GM19463 (cell line): ENCODE measurements around the gene ENPEP.
"Not testable (repeated sequence)": the region's sequence is repeated elsewhere in the genome, so short reads cannot be mapped to it uniquely, and the experiment has no call there.

Experiments
- ATAC-seq: cut with Tn5 transposase; IDR thresholded peaks from one replicate; pipeline ENCODE4 v1.9.1; 2021; ENCODE audit warnings: mild to moderate bottlenecking, moderate library complexity; ENCODE audit not compliant: unreplicated experiment

The ENPEP gene

DNA sequence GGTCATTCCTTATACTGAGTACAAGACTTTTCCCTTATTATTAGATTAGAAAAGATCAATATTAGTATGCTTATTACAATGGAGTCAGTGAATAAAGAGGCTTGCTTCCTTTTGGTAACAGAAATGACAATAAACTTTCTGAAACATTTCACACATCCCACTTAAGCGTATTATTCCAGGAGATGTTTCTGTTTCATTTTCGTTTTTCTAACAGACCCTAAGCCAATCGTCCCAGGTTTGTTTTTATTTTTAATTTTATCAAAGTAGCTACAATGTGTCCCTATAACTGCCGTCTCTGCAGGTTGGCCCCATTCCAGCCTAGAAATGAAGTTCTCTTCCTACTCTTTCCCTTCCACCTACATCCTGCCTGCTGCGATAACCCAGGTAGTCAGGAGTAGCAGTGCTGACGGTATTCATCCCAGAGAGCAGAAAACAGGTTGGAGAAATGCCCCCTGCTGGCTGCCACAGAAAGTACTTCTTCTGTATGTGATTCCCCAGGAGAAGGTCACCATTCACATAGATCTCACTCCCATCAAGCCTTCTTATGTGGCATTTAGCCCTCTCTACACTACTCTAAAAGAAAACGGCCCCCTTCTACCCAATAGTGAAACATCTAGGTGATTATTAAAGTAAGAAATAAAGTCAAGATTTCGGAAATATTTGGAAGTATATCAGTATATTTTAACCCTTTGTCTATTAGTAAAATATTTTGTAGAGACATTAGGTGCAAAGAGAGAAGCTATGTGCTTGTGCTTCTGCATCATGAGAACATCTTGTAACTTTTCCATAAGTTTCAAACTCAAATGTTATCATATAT is 40.4 kb downstream of the ENPEP start:
- peak; percentile 93 for ATAC-seq

GRCh38 chr4:110518889-110519490 is 43.0 kb downstream of the ENPEP start:
- no peak for ATAC-seq

DNA sequence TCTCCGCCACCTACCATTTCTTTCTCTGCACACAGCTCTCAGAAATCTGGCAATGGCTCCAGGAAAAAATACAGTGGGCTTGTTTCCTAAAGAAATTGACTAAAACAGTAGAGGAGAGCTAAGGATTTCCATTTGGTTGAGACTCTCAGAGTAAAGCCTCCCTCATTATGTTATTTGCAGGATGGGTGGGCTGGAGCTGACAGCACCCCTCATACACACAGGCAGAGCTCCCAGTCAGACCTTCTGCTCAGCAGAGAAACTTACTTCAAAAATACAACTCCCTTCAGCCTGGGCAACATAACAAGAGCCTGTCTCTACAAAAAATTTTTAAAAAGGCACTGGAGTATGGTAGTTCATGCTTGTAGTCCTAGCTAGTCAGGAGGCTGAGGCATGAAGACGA is 44.9 kb downstream of the ENPEP start:
- ATAC-seq: no peak

DNA sequence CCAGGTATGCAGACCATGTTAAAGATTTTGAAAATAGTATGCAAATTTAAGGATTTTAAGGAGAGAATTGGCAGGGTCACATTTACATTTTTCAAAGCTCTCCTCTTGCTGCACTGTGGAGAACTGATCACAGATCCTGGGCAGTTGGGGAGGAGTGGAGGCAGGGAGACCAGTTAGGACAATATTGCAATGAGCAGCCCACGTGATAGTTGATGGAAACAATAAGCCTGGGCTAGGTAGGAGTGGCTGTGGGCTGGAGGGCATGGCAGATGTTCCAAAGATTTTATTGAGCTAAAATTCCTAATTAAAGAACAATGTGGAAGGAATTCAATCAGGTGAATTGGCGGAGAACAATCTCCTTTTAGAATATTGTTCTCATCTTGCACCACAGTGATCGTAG is 50.6 kb downstream of the ENPEP start:
- no peak for ATAC-seq

DNA sequence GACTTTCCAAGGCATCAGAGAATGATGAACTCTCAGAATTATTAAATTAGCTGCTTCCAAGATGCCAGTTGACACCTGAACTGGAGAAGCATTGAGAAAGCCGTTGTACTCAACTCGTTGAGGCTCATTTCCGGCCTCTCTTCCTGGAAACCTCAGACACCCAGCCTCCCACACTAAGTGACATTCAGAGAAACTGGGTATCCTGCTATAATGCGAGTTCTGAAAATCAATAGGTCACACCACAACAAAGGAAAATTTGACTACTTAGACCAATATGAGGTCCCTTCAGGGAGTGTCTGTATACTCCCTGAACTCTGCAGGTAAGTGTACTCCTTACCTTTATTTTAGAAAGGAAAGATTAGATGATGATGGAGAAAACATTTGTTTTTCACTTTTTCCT is 51.2 kb downstream of the ENPEP start:
- no peak for ATAC-seq

- ATAC-seq: no peak
These were observed 57.1 kb downstream of the ENPEP start for GRCh38 chr4:110532901-110533589.

DNA sequence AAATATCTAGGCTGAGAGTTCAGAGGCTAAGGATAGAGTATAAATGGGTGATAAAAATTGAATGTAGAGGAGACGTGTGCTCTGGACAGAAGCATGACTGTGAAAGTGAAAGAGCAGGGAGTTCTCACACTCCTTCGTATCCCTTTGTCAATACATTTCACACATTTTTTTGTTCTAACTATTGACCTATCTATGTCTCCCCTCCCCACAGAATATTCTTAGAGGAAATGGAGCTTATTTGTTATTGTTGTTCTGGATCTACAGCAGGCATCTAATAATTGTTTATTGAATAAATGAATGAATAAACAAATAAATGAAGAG is 57.6 kb downstream of the ENPEP start:
- ATAC-seq: no peak

GRCh38 chr4:110533940-110534339 is 58.0 kb downstream of the ENPEP start:
- ATAC-seq: no peak

GRCh38 chr4:110540581-110540980 is 64.6 kb downstream of the ENPEP start:
- ATAC-seq: no peak

GRCh38 chr4:110540982-110541451 is 65.1 kb downstream of the ENPEP start:
- ATAC-seq: no peak

DNA sequence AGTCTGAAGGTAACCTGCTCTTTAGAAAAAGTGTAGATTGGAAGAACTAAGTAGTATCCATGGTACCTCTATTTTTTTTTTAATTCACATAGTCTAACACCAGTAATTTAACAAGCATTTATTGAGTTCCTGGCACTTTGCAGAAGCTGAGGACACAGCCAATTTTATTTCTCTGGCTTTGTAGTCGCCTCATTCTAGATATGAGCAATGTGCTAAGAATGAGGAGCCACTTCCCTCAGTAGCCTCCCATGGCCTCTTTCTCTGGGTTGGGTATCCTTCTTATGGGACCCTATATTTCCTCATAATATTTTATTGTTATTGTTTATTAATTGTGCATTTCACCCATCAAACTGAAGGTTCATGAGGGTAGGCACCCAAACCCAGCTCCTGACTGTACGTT is 67.6 kb downstream of the ENPEP start:
- no peak for ATAC-seq

DNA sequence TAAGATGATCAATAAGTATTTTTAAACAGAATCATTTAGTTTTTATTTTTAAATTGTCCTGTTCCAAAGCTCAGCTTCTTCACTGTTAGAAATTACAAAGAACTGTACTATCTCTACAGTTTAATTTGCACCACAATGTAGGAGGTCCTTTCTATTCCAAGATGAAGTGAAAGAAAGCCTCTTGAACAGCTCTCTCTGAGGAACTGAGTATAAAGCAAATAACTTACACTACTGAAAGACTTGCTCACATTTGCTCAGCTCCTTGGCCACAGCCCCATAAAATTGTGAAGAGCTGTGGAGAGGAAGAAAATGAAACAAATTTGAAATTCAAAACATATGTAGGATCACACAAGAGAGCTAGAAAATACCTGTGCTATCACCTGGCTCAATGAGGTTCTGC is 68.6 kb downstream of the ENPEP start:
- no peak for ATAC-seq

- ATAC-seq: no peak
These were observed 74.3 kb downstream of the ENPEP start for GRCh38 chr4:110550260-110550659.

GRCh38 chr4:110553197-110553596 is 77.2 kb downstream of the ENPEP start:
- ATAC-seq: no peak

DNA sequence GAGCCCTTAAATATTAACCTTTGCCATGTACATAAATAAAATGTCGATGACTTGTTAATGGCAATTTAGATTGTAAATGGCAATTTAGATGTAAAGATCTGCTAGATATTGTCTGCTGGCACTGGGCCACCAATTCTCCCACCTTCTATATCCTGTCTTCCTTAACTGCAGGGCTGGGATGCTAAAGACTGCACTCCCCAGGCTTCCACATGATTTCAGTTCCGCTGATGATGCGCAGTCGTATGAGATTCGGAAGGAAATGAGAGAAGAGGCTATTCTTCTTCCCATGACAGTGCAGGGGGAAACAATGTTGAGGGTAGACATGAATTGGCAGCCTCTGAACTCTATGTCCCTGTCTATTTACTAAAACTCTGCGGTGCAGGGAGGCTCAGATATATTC is 91.3 kb downstream of the ENPEP start:
- no peak for ATAC-seq

DNA sequence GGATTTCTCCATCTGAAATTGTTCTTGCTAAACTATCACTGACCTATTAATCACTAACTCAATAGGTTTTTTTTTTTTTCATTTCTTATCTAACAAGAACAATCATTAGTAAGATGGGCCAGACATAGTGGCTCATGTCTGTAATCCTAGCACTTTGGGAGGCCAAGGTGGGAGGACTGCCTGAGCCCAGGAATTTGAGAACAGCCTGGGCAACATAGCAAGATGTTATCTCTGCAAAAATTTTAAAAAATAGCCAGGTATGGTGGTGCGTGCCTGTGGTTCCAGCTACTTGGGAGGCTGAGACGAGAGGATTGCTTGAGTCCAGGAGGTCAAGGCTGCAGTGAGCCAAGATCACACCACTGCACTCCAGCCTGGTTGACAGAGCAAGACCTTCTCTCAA is 100.7 kb downstream of the ENPEP start:
- ATAC-seq: not testable (repeated sequence)

DNA sequence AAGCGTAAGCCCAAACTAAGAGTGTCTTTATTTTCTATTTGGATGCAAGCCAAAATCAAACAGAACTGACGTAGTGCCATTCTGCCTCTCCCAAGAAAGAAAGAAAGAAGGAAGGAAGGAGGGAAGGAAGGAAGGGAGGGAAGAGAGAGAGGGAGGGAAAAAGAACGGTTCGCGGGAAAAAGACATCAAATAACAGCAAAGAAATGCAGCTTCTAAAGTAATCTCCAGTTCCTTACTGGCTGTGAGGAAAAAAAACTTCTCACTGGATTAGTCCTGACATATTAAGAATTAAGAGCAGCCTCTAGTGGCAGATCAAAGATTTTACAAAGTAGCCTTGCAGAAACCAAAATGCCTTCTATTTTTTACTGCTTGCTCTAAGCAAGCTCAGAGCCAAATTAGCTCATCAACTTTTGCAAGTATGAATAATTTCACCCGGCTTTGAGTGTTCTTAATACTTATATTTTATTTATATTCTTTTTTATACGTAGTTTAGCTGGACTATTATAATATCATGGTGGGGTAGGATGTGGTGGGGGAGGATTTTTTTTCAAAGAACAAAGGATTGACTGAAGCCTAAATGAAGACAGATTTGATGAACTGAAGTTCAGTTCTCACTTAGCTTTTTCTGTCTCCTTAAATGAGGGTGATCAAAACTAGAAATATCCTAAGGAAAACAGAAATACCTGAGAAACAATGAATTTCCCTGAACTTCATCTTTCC is 110.3 kb downstream of the ENPEP start:
- ATAC-seq: no peak

DNA sequence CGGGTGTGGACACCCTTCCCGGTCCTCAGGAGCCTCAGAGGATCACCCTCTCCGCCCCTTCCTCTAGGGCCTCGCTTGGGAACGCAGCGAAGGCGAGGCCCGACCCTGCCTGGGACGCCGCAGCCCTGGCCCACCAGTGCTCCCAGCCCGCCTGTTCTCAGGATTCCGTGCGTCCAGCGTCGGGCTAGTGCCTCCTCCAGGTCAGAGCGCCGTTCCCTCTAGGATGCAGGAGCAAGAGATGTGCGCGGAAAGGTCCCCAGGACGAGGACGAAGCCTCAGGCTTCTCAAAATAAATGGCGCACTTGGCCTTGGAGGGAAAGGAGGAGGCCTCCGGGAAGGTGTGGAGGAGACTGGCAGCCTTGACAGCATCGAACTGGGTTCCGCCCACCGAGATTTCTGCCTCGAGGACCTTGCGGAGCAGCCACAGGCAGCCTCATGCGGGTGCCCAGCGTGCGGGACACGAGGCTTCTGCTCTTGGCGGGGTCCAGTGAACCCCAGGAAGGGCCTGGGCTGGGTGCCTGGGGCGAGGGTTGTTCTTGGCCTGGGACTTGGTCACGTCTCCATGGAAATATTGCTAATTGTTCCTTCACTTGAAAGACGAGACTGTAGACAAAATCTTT is 111.8 kb downstream of the ENPEP start:
- no peak for ATAC-seq

GRCh38 chr4:110589297-110589696 is 113.3 kb downstream of the ENPEP start:
- no peak for ATAC-seq

DNA sequence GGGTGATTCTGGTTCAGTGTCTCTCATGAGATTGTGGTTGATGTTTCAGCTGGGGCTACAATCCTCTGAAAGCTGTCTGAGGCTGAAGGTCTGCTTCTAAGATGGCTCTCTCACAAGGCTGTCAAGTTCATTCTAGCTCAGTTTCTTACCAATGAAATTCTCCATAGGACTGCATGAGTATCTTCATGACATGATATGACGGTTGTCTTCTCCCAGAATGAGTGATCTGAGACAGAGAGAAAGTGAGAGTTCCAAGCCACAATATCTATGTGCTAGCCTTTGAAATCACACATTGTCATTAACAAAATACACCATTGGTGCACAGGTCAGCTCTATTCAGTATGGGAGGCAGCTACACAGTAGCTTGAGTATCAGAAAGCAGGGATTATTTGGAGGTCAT is 119.6 kb downstream of the ENPEP start:
- ATAC-seq: no peak

DNA sequence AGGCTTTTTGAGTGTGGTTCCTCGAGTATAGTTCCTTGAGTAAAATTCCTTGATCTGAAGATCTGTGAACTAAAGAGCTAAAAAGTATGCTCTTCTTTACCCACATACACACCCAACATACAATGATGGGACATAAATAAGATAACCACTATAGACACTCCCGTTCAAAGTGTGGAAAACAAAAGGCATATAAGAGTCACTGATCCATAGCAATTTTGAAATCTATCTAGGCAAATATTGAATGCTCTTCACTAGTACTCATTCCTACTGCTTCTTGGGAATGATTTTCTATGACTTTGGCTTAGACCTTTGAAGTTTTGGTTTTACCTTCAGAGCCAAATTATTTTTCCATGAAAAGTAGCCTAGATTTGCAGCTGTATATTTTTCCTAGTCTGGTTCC is 120.5 kb downstream of the ENPEP start:
- ATAC-seq: no peak
